CD4-positive, alpha-beta T cell (primary cell): ENCODE results near the gene TRMT44. TPM values are rescaled to one million over a fixed set of nuclear protein-coding genes. Genes with fewer than 3 reads are reported as not detected.

ENCODE experiments used
- ATAC-seq: fragments of 200-7000 bp; cut with Tn5 transposase; one replicate; pipeline ENCODE4 v1.10.0; 2022; ENCODE audit warnings: mild to moderate bottlenecking; ENCODE audit not compliant: poor library complexity
- CTCF ChIA-PET: fragments of 350-600 bp; sonication (Branson Sonifier 250); formaldehyde crosslinking; loops from one replicate; lab custom pipeline; 2021; ENCODE audit warnings: antibody characterized with exemption, inconsistent platforms; lab: Charles Lee
- POLR2A ChIA-PET: fragments of 350-600 bp; sonication (Branson Sonifier 250); formaldehyde crosslinking; loops from one replicate; lab custom pipeline; 2021; ENCODE audit warnings: antibody characterized with exemption, inconsistent platforms; lab: Charles Lee
- DNase-seq, 14 experiments: peaks; one replicate each; pipeline ENCODE4 v3.0.0-alpha.2; 2013 to 2020; ENCODE audit warnings: mixed read lengths in 2 of 14
- H3K27ac ChIP-seq, 2 donors: one replicate each; pipeline versions ENCODE4 v1.5.1 to v1.7.0; 2013; ENCODE audit warnings: low read length in 2 of 2, low read depth in 1 of 2, mild to moderate bottlenecking in 1 of 2
- H3K27me3 ChIP-seq, 2 experiments: 1 replicate in 1 of 2; 2 replicates in 1 of 2; pipeline versions ENCODE4 v1.6.1 to v1.7.0; 2013; ENCODE audit warnings: low read length in 2 of 2, control low read depth in 1 of 2, mild to moderate bottlenecking in 1 of 2, moderate library complexity in 1 of 2; ENCODE audit not compliant: insufficient read depth in 2 of 2, control insufficient read depth in 1 of 2
- H3K36me3 ChIP-seq: one replicate; pipeline ENCODE4 v1.6.1; 2013; ENCODE audit warnings: low read length, control low read depth; ENCODE audit not compliant: insufficient read depth
- H3K4me1 ChIP-seq: one replicate; pipeline ENCODE4 v1.6.1; 2013; ENCODE audit warnings: low read length, control low read depth; ENCODE audit not compliant: insufficient read depth
- H3K4me3 ChIP-seq: one replicate; pipeline ENCODE4 v1.5.1; 2013; ENCODE audit warnings: mild to moderate bottlenecking, low read length, moderate library complexity
- H3K9me3 ChIP-seq, 2 experiments: 1 replicate in 1 of 2; 2 replicates in 1 of 2; pipeline versions ENCODE4 v1.6.1 to v1.7.0; 2013; ENCODE audit warnings: low read length in 2 of 2, mild to moderate bottlenecking in 2 of 2, control low read depth in 1 of 2, moderate library complexity in 1 of 2; ENCODE audit not compliant: control insufficient read depth in 1 of 2, insufficient read depth in 1 of 2
- H3K27ac Mint-ChIP-seq: one replicate; pipeline ENCODE4 v1.8.0; 2020; ENCODE audit warnings: mixed read lengths
- H3K27me3 Mint-ChIP-seq: one replicate; pipeline ENCODE4 v1.8.0; 2021; ENCODE audit warnings: mixed read lengths
- H3K36me3 Mint-ChIP-seq: one replicate; pipeline ENCODE4 v1.8.0; 2021; ENCODE audit warnings: low read depth, mixed read lengths
- H3K4me1 Mint-ChIP-seq: one replicate; pipeline ENCODE4 v1.8.0; 2021; ENCODE audit warnings: low read depth, mixed read lengths
- H3K4me3 Mint-ChIP-seq: one replicate; pipeline ENCODE4 v1.8.0; 2020; ENCODE audit warnings: mild to moderate bottlenecking, mixed read lengths
- H3K9me3 Mint-ChIP-seq: one replicate; pipeline ENCODE4 v1.8.0; 2020; ENCODE audit warnings: mixed read lengths
- intact Hi-C, 2 experiments: fragments of 100-400 bp; cut with DNase I in 1 of 2; cut with micrococcal nuclease in 1 of 2; formaldehyde crosslinking; loops; one replicate each; pipeline versions ENCODE4 v1.15.1 to v1.9.0; 2023 to 2025; cut with DNase I, micrococcal nuclease
- total RNA-seq, 174 experiments: library from RNA in 2 of 174; stranded (reverse) in 2 of 174; gene quantifications; one replicate each; pipeline ENCODE4 v1.2.3 and lab custom pipeline; 2021 to 2026
- TF ChIP-seq, protein P1 (sequence below): fragments of 200-600 bp; IDR thresholded peaks from one replicate; pipeline ENCODE4 v1.8.0; 2022; ENCODE audit warnings: antibody characterized with exemption, mild to moderate bottlenecking

The TRMT44 gene
- total RNA-seq, 2 experiments from 2014 or later, result 25.6 to 29.2 TPM

DNA sequence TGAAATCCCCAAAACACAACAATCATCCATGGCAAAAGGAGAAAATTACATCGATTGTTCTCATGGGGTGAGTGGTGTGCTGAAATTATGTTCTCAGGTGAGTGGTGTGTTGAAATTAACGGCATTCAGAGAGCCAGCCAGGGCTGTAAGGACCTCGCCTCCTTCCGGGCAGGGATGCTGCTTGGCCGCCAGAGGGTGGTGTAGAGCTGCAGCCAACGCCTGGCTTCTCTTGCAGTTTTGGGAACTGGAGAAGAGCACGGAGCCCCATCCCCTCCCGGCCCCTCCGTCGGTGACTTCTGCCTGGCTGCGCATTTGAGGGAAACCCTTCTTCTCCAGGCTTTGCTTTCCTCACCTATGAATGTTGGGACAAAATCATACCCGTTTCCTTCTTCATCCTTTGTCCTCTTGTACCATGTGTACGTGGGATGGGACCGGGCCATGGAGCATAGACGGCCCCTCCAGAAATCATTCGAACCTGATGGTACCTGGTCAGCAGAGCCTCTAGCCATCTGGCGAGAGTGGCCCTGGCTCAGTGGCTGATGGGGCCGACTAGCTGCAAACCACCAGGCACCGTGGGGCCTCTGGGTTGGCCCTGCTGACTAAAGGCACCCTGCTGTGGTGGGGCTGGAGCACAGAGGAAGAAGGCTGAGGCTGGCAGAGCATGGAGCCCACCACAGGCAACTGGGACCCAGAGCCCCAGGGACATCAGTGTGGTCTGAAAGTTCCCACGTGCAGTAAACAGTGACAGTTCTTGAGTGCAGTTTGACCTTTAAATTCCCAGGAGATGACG, 28.4 kb downstream of the TRMT44 start:
- Histone ChIP-seq H3K4me1 (no peaks in the 10 kb centered on the region), H3K9me3 (no peaks in the 10 kb centered on the region), H3K4me3 (no peak overlapping the region), H3K36me3 (peaks cover 40% of the 10 kb centered on the region), H3K27ac (no peak overlapping the region), H3K27me3 (no peaks in the 10 kb centered on the region)
- intact Hi-C loops, result no loop called here
- ATAC-seq, result peak; percentile 86
- no peaks in the 10 kb centered on the region for H3K9me3 Mint-ChIP-seq
- H3K4me3 Mint-ChIP-seq, result no peak overlapping the region
- H3K27ac Mint-ChIP-seq, result no peak overlapping the region
- no peaks in the 10 kb centered on the region for H3K27me3 Mint-ChIP-seq
- peak; percentile 27 to 68 (median 41) for DNase-seq
- ChIA-PET CTCF (no interaction called here), POLR2A (no interaction called here)
- no peaks in the 10 kb centered on the region for H3K4me1 Mint-ChIP-seq
- peaks cover 45% of the 10 kb centered on the region for H3K36me3 Mint-ChIP-seq
- TF ChIP-seq, protein P1, sequence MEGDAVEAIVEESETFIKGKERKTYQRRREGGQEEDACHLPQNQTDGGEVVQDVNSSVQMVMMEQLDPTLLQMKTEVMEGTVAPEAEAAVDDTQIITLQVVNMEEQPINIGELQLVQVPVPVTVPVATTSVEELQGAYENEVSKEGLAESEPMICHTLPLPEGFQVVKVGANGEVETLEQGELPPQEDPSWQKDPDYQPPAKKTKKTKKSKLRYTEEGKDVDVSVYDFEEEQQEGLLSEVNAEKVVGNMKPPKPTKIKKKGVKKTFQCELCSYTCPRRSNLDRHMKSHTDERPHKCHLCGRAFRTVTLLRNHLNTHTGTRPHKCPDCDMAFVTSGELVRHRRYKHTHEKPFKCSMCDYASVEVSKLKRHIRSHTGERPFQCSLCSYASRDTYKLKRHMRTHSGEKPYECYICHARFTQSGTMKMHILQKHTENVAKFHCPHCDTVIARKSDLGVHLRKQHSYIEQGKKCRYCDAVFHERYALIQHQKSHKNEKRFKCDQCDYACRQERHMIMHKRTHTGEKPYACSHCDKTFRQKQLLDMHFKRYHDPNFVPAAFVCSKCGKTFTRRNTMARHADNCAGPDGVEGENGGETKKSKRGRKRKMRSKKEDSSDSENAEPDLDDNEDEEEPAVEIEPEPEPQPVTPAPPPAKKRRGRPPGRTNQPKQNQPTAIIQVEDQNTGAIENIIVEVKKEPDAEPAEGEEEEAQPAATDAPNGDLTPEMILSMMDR, result peak; percentile 68

DNA sequence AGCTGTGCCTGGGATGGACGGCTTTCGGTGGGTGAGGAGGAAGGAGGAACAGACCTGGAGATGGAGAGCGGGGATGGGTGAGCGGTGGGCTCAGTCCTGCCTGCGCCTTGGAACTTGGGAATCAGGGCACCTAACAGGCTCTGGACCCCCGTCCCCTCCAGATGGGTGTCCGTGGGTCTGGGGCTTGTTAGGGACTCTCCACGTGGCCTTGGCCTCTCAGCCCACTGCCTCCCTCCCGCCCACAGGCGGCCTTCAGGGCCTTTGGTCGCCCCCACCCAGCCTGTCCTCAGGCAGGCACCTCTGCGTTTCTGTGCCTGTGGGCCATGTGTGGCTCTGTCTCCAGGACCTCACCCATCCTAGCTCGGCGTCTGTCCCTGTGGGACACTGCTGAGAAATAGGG, 29.0 kb downstream of the TRMT44 start:
- ATAC-seq, result no peak
- intact Hi-C loops, result no loop called here
- H3K9me3 ChIP-seq, result no peaks in the 10 kb centered on the region
- H3K36me3 ChIP-seq, result peaks cover 39% of the 10 kb centered on the region
- H3K4me1 ChIP-seq, result no peaks in the 10 kb centered on the region
- H3K4me3 ChIP-seq, result no peak overlapping the region
- POLR2A ChIA-PET, result no interaction called here
- DNase-seq, result no peak
- peaks cover 44% of the 10 kb centered on the region for H3K36me3 Mint-ChIP-seq
- CTCF ChIA-PET, result no interaction called here
- H3K27ac ChIP-seq, result no peak overlapping the region
- TF ChIP-seq, protein P1, result no peak
- H3K27ac Mint-ChIP-seq, result no peak overlapping the region
- H3K27me3 ChIP-seq, result no peaks in the 10 kb centered on the region
- no peaks in the 10 kb centered on the region for H3K9me3 Mint-ChIP-seq
- no peaks in the 10 kb centered on the region for H3K4me1 Mint-ChIP-seq
- H3K27me3 Mint-ChIP-seq, result no peaks in the 10 kb centered on the region
- no peak overlapping the region for H3K4me3 Mint-ChIP-seq

DNA sequence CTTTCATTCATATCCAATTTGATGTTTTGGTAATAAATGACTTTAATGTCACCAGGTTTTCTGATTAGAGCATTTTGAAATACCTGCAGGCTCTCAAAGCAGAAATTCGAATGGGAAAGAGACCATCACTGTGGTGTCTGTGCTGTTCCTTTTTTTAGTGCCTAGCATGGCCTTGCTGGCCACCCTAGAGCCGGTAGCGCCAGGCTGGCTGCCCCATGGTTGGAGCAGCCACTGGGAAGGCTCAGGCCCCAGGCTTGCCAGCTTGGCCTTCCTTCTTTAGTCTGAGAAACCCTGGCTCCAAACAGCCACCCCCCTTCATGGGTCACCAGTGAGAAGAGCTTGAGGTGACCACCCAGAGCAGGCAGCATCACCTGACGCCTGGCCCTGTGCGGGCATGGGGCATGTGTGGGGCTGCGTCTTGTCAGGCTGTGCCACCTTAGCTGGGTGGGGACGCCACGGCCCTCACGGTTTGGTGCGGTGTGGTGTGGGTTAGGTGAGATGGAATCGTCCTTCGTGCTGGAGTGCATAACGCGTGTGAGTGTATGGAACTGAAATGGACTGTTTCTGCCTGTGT, 30.0 kb downstream of the TRMT44 start:
- ATAC-seq (no peak), DNase-seq (no peak)
- Histone ChIP-seq H3K27ac (no peak overlapping the region), H3K4me3 (no peak overlapping the region), H3K9me3 (no peaks in the 10 kb centered on the region), H3K36me3 (peaks cover 39% of the 10 kb centered on the region), H3K27me3 (no peaks in the 10 kb centered on the region), H3K4me1 (no peaks in the 10 kb centered on the region)
- H3K4me3 Mint-ChIP-seq, result no peak overlapping the region
- CTCF ChIA-PET, result interaction anchor here (0.7 kb wide), 1 partner anchor 31 kb away, joined by 3 read pairs; no protein-coding TSS in a partner anchor
- H3K27ac Mint-ChIP-seq, result no peak overlapping the region
- POLR2A ChIA-PET, result no interaction called here
- H3K9me3 Mint-ChIP-seq, result no peaks in the 10 kb centered on the region
- H3K36me3 Mint-ChIP-seq, result peaks cover 37% of the 10 kb centered on the region
- no peaks in the 10 kb centered on the region for H3K4me1 Mint-ChIP-seq
- no peaks in the 10 kb centered on the region for H3K27me3 Mint-ChIP-seq
- intact Hi-C loops, result no loop called here
- TF ChIP-seq, protein P1, result no peak
